NCI-H2227 (cell line): Measurements from ENCODE around the gene RALA.
A peak's percentile ranks its signal among the peaks of the same experiment; 100 is the strongest.

ENCODE experiments used
- DNase-seq: peaks from one replicate; lab custom pipeline; 2025; ENCODE audit not compliant: unreplicated experiment; lab: John Stamatoyannopoulos, UW

Gene RALA, protein sequence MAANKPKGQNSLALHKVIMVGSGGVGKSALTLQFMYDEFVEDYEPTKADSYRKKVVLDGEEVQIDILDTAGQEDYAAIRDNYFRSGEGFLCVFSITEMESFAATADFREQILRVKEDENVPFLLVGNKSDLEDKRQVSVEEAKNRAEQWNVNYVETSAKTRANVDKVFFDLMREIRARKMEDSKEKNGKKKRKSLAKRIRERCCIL

DNA sequence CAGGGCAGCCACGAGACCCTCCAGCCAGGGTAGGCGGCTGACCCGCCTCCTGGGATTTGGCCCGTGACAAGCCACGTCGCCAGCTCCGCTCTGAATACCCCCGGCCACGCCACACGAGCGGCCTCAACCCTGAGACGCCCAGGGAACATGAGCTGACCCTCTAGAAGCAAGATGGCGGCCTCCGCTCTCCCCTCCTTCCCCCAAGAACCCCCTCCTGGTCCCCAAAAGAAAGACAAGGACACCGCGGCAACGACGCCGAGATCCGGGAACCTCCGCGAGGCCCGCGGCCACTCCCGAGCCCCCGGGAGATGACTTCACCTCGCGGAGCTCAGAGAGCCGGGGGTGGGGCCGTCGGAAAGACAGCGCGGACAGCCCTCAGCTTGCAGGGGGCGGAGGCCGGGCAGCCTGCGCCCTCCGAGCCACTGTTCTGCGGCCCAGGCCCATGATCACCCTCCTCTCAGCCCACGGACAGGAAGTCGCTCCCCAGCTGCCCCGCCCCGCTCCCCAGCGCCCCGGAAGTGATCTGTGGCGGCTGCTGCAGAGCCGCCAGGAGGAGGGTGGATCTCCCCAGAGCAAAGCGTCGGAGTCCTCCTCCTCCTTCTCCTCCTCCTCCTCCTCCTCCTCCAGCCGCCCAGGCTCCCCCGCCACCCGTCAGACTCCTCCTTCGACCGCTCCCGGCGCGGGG, at the start of gene RALA:
RALA (plus strand) TSS at position 526 of the 685 bp plus-strand sequence. CDS start 63,096 bp downstream, outside the sequence.
- peak; percentile 89 for DNase-seq

DNA sequence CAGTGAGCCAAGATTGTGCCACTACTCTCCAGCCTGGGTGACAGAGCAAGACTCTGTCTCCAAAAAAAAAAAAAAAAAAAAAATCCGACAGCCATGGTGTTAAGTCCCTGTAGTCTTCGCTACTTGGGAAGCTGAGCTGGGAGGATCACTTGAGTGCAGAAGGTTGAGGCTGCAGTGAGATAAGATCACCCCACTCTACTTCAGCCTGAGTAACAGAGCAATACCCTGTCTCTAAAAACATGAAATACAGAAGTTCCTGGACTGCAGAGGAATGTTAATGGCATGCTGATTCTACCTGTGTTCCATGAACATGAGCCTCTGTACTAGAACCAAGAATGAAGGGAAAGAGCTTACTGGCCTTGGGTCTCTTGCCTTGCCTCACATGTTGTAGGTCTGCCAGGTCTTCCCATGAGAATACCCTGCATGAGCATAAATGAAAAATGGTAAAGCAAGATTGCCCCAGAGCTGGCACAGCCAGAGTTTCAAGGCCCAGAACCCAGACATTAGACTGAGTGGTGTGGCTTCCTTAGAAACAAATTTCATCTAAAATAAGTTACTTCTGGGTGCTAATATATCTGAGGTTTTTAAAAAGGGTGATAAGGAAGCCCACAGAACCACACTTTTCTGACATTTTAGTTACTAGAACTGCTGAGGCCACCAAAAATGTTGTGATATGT, 48.6 kb upstream of the RALA start:
- no peak for DNase-seq

DNA sequence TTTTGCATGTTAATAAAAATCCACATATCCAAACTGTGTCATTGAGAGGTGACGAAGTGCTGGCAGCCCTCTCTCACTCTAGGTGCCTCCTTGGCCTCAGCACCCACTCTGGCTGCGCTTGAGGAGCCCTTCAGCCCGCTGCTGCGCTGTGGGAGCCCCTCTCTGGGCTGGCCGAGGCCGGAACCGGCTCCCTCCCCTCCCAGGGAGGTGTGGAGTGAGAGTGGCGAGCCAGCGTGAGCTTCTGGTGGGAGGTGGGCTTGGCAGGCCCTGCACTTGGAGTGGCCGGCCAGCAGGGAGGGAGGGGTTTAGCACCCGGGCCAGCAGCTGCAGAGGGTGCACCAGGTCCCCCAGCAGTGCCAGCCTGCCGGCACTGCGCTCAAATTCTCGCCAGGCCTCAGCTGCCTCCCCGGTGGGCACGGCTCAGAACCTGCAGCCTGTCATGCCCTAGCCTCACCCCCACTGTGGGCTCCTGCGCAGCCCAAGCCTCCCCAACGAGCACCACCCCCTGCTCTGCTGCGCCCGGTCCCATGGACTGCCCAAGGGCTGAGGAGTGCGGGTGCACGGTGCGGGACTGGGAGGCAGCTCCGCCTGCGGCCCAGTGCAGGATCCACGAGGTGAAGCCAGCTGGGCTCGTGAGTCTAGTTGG, 46.0 kb upstream of the RALA start:
- DNase-seq, result no peak

DNA sequence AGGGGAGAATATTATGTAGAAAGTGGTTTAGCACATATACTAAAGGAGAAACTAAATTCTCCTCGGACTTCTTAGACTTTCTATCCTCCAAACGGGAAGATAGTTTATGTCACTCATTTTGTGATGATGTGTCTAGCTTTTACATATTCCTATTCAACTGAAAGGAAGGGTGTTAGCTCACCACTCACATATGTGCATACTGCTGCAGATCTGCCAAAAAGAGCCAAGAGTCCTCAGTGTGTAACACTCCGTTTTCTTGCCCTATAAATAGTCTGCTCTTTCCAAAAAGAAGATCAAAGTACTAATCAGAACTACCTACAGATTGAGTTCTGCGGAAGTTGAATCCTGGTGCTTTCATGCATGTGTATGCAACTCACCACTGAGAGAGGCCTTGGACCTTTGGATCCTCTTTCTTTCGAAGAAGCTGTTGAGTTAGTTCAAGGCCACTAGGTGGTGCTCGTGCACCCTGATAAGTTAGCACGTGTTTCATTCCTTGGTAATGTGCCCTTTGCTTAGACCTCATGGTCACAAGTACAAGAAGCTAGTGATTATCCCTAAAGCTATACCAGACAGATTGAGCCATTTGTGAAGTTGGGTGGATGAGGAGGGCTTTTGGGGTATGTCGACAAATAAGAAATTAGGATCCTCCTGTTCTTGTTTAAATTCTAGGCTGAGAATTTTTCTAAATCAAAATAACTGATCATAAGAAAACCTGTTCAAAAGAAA, 43.1 kb upstream of the RALA start:
- peak; percentile 88 for DNase-seq

DNA sequence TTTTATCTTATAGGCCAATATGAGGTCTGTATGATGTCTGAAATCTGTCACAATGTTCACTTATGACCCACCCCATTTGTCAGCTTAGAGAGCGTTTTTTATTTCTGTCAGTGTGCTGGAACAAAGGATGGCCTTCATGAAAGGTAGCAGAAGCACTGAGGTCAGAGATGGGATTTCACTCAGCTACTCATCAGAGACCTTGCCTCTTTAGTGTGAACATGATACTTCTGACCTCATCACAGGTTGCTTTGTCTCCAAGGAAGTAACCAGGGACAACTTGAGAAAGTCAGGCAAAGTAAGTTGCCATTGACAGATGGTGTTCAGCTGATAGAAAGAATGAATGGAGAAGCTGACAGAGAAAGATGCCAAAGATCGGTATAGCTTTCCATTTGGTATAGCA, 40.8 kb upstream of the RALA start:
- no peak for DNase-seq

DNA sequence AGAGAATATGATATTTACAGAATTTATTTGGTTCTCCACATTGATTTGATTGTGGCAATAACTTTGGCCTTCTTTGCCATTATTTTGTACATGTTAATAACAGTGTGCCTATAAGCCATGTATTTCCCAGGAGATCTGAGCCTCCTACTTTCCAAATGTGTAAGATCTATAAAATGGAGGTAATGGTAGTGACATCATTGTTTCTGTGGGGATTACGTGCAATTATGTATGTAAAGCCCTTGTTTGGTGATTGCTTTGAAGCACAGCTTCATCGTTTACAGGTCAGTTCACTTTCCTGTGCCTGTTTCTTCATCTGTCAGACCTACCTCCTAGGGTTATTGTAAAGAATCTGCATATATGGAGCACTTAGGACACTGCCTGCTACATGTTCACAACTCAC, 39.8 kb upstream of the RALA start:
- no peak for DNase-seq

DNA sequence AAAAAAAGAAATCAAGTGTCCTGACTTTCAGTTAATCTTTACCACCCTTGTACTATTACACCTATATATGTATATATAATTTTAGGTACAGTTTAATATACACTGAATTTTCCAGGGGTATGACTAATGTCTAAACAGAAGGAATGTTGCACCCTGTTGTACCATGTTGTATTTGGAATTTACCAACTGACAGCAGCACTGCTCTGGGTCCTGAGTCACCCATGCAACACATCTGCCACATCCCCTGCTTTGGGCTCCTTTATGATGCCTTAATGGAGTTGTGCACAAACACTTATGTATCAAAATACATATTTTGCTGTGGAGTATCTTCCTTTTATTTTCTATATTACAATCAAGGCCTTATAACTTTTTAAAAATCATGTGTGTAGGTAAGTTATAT, 36.0 kb upstream of the RALA start:
- no peak for DNase-seq

DNA sequence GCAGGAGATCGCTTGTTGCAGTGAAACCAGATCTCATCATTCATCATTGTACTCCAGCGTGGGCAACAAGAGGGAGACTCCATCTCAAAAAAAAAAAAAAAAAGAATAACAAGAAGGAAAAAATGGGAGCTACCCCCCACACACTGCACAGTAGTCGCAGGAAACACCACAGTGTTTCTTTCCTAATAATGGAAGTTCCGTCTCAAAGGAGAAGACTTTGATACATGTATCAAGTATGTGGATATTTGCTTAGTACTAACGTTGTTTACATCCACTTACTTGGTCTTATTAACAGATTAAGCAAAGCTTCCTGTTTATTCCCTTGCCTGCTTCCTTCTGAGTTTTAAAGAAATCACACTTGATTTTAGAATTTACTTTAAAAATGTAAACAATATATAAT, 35.0 kb upstream of the RALA start:
- no peak for DNase-seq

DNA sequence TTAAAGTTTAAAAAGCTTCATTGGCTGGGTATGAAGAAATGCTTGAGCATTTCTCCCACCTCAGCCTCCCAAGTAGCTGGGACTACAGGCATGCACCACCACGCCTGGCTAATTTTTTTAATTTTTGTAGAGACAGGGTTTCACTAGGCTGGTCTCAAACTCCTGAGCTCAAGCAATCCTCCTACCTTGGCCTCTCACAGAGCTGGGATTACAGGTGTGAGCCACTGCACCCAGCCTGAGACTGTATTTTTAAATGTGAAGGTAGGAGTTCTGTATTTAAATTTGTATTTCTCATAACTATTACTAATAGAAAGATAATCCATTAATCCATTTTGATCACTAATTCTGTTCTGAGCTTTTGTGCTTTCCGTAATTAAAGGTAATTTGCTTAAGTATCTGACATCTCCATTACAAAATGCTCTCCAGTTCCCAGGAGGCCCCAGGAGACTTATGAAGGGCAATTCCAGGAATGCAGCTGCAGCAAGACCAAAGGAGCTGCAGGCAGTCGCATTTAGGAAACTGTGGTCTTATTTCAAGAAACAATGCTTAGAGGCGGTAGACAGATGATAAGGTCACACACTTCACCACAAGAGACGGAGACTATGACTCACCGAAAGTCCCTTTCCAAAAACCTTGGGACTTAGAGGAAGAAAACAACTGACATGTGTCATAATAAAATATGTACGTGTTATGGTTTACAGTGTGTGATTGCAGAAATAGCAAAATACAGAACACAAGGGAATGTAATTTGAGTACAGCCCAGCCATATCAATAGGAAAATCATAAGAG, 33.9 kb upstream of the RALA start:
- DNase-seq, result peak; percentile 2

DNA sequence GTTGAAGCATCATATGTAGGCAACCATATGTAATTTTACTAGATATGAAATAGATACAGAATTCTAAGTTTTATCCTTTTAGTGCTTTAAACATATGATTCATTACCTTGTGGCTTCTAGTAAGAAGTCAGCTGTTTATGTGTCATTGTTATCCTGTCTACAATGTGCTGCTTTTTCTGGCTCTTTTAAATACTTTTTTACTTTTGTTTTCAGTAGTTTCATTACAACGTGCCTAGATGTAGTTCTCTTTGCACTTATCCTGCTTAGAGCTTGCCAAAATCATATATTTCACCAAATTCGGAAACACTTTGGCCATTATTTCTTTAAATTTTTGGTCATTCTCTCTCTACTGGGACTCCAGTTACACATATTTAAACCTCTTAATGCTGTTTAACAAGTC, 30.8 kb upstream of the RALA start:
- no peak for DNase-seq

DNA sequence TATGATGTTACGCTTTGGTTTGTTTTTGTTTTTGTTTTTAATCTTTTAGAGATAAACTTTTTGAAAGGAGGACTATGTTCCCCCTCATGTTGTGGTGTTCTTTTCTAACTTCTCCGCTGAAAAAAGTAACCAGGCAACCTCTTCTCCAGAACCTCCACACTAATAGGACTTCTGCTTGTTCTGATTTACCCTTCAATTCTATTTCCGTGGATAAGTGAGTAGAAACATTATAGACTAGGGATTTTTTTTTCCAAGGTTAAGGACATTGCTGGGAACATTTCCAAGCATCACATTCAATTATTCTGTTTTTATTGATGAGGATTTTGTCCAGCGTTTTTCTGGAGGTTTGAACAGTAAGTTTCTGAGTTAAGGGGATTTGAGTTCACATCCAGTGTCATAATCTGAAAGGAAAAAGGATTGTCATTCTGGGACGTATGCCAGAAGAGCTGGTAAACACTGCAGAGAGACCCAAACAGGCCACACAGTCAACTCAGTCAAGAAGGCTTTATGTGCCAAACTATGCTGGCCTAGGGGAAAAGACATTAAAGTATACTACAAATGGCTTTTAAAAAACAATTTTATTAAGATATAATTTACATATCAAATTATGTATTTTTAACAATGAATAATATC, 28.3 kb upstream of the RALA start:
- no peak for DNase-seq

DNA sequence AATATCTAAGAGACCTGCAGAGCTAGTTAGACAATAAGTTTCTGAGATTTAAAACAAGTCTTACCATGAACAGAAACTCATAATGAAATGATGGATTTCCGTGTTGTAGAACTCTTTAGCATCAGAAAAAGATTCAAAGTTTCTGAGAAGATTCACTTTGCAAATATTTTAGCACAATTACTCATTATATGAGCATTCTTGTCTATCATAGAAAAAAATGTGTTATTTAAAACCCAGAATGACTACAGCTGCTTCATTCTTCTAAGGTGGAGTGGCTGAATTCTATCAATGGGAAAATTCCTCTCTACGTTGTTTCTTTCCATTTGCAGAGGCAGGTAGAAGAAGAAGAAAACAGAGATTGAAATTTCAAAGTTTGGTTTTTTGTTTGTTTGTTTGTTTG, 21.0 kb upstream of the RALA start:
- no peak for DNase-seq

DNA sequence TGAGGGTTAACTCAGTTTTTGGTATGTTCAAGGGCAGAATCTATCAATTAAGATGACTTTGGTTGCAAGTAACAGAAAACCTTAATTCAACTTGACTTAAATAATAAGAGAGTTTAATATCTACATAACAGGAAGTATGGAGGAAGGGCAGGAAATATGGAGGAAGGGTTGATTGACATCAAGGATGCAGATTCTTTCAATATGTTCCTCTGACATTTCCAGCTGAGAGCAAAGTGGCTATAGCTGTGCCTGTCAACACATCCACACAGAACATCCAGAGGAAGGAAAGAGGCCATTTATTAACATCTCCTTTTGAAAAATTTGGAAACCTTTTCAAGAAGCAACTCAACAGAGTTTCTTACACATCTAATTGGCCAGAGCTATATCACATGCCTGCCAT, 19.4 kb upstream of the RALA start:
- DNase-seq, result no peak

DNA sequence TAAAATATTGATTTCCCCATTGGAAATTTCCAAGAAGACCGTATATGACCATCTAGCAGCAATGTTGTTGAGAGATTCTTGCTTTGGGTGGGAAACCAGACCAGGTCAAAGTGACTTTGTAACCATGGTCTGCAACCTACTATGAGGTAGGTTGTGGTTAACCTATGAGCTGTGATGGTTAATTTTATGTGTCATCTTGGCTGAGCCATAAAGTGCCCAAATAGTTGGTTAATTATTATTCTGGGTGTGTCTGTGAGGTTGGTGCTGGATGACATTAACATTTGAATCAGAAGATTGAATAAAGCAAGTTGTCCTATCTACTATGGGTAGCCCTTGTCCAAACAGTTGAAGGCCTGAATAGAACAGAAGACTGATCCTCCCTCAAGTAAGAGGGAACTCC, 18.3 kb upstream of the RALA start:
- DNase-seq, result no peak

DNA sequence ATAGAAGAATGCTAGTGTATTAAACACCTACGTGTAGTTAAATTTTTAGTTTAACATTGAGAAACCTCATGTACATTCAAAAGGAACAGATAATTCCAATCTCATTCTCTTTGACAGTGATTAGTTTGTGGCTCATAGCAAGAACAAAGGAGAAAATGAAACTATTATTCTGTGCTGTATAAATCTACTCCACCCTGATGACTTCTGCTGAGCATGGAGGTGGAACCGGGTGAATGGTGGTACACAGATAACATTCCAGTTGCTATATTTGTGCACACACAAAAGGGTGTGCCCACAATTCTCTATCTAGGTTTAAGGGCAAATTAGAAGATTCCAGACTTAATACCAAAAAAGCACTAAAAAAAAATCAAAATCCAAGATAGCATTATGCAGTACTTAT, 17.0 kb upstream of the RALA start:
- DNase-seq, result no peak

DNA sequence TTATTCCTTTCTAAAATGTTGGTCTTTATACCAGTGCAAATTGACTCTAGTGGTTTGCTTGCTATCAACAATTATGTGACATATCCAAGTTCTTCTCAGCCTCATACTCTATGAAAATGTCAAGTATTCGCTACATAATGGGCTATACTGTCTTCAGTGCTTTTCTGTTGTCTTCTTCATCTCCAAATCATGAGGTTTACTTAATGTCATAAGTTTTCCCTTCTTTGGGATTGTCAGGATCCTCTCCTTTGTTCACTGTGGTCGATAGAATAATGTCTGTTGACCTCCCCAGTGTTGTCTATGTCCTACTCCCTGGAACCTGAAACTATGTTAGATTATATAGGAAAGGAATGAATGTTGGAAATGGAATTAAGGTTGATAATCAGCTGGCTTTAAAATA, 16.4 kb upstream of the RALA start:
- DNase-seq, result no peak

DNA sequence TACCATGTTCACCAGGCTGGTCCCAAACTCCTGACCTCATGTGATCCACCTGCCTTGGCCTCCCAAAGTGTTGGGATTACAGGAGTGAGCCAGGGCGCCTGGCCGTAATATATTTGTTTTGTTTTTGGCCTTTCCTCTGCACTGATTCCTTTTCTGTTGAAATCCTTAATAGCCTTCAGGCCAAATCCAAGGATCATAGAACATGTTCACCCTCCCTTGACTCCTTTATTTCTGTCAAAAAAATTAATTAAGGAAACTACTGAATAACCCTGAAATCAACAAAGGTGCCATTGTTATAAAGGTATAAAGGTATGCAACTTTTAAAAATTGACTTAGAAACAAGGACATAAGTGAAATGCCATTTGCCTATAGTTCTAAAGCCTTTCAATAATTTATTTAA, 15.5 kb upstream of the RALA start:
- DNase-seq, result no peak

DNA sequence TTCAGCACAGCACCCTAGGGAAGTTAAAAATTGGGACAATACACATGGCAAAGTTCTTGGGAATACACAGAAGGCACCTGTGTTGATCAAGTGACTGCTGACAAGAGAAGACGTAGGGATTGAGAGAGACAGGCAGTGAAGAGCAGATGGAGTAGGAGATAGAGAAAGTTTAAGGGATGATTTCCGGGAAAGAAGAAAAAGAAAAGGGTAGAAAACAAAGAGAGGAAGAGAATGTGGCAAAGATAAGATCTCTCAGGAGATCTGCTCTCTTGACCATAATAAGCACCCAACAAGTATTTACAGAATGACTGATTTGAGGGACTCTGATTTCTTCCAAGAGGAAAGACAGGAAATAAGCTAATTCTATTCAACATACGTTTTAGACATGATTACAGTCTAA, 15.1 kb upstream of the RALA start:
- DNase-seq, result no peak

DNA sequence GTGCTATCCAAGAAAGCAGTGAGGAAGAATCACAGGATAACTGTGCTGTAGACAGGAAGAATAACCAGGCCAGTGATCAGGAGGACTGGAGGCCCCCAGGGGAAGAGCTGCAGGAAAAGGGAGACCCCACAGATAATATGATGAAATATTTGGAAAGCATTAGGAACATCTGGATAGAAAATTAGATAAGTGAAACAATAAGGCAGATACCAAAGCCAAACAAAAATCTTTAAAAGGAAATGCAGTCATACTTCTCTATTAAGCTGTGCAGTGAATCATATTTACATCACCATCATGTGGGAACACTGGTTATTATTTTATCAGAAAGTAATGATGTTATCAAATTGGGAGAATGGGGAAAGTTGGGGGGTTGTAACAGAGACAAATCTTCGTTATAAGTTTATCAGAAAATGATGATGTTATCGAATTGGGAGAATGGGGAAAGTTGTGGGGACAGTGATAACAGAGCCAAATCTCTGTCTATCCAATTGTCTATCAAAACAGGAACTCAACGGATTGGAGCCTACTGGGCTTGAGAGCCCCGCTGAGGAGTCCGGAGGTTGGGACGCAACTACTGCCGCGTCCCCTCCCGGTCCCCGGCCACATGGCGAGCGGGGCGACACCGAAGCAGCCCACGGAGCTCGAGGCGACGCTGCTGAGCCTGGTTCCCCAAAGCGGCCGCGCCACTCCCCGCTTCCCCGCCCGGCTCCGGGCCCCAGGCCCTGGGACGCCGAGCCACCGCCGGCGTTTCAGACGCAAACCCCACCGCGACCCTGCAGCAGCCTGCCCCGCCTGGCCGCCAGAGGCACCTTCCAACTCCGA, 14.0 kb upstream of the RALA start:
- no peak for DNase-seq
